ENCODE measurements around the gene CASQ2.
"Not testable (repeated sequence)": the region's sequence is repeated elsewhere in the genome, so short reads cannot be mapped to it uniquely, and the experiment has no call there.

Gene CASQ2

GRCh38 chr1:115796897-115797296 lies 28.4 kb upstream of the CASQ2 start:
- H3K27me3 ChIP-seq (ENCODE audit: control insufficient read depth, insufficient read depth, low read length) = no peaks in the 10 kb centered on the region
- H3K36me3 ChIP-seq (ENCODE audit: control insufficient read depth, low read depth, low read length) = no peaks in the 10 kb centered on the region
- H3K9me3 ChIP-seq (ENCODE audit: control insufficient read depth, low read depth, low read length) = no peaks in the 10 kb centered on the region
- H3K4me3 ChIP-seq (ENCODE audit: low read length) = no peak overlapping the region
- H3K27ac ChIP-seq (ENCODE audit: low read length) = no peak overlapping the region
- peaks cover 33% of the 10 kb centered on the region for H3K4me1 ChIP-seq (ENCODE audit: control insufficient read depth, low read depth, low read length)
- no peak overlapping the region for H3K9ac ChIP-seq (ENCODE audit: low read length)

- Histone ChIP-seq H3K9me3 (ENCODE audit: control insufficient read depth, low read depth, low read length) (no peaks in the 10 kb centered on the region), H3K27ac (ENCODE audit: low read length) (no peak overlapping the region), H3K9ac (ENCODE audit: low read length) (no peak overlapping the region), H3K27me3 (ENCODE audit: control insufficient read depth, insufficient read depth, low read length) (no peaks in the 10 kb centered on the region), H3K36me3 (ENCODE audit: control insufficient read depth, low read depth, low read length) (no peaks in the 10 kb centered on the region), H3K4me3 (ENCODE audit: low read length) (no peak overlapping the region), H3K4me1 (ENCODE audit: control insufficient read depth, low read depth, low read length) (peaks cover 33% of the 10 kb centered on the region)
These were observed 27.5 kb upstream of the CASQ2 start for GRCh38 chr1:115796036-115796435.

DNA sequence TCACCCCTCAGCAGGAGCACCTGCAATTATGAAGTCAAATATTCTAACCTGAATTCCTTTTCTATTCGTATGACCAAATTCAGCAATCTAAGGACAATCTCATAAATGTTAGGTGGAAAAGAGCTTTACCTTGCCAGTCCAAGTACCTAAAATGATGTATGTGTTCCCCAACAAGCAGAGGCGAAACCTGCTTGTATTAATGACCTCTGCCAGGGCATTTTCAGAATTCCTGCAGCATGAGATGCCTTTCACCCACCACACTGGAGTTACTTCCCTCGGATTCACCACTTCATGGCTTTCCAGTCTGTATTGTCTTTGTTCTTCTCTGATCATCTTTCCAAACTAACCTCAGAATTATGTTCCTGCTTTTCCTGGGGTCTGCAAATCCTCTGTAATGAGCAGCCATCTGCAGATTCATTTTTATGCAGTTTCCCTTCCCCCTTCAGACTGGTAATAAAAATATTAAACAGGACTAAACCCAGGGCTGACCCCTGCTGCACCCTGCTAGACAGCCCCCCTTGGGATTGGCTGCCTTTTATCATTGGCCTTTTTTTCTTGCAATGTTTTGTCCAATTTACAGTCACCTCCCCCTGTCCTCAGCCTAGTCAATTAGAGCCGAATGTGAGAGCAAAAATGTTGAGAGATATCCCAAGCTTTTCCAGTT lies 26.6 kb upstream of the CASQ2 start:
- Histone ChIP-seq H3K9ac (ENCODE audit: low read length) (no peak overlapping the region), H3K4me3 (ENCODE audit: low read length) (no peak overlapping the region), H3K36me3 (ENCODE audit: control insufficient read depth, low read depth, low read length) (no peaks in the 10 kb centered on the region), H3K9me3 (ENCODE audit: control insufficient read depth, low read depth, low read length) (no peaks in the 10 kb centered on the region), H3K27me3 (ENCODE audit: control insufficient read depth, insufficient read depth, low read length) (no peaks in the 10 kb centered on the region), H3K27ac (ENCODE audit: low read length) (no peak overlapping the region), H3K4me1 (ENCODE audit: control insufficient read depth, low read depth, low read length) (peaks cover 33% of the 10 kb centered on the region)

GRCh38 chr1:115793162-115793561 lies 24.6 kb upstream of the CASQ2 start:
- Histone ChIP-seq H3K27me3 (ENCODE audit: control insufficient read depth, insufficient read depth, low read length) (no peaks in the 10 kb centered on the region), H3K4me1 (ENCODE audit: control insufficient read depth, low read depth, low read length) (peaks cover 33% of the 10 kb centered on the region), H3K4me3 (ENCODE audit: low read length) (no peak overlapping the region), H3K36me3 (ENCODE audit: control insufficient read depth, low read depth, low read length) (no peaks in the 10 kb centered on the region), H3K9me3 (ENCODE audit: control insufficient read depth, low read depth, low read length) (peaks cover 2% of the 10 kb centered on the region), H3K27ac (ENCODE audit: low read length) (no peak overlapping the region), H3K9ac (ENCODE audit: low read length) (no peak overlapping the region)

DNA sequence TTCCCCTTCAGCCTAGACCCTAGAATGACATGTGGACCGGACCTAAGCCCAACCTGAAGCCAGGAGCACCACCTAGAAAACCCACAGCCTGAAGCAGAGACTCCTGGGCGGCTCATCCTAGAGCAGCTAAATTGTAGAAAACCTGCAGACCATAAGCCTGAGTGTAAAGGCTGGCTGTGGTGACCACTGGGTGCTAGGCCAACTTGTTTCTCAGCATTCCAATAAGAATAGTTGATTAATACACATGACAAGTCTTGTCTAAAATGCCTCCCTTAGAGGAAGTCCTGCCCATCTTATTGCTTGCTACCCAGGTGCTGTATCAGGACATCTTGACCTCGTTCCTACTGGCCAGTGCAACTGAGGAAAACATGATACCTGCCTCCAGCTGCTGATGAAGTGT lies 23.3 kb upstream of the CASQ2 start:
- Histone ChIP-seq H3K9ac (ENCODE audit: low read length) (no peak overlapping the region), H3K4me3 (ENCODE audit: low read length) (no peak overlapping the region), H3K9me3 (ENCODE audit: control insufficient read depth, low read depth, low read length) (peaks cover 3% of the 10 kb centered on the region), H3K4me1 (ENCODE audit: control insufficient read depth, low read depth, low read length) (peaks cover 24% of the 10 kb centered on the region), H3K27me3 (ENCODE audit: control insufficient read depth, insufficient read depth, low read length) (no peaks in the 10 kb centered on the region), H3K27ac (ENCODE audit: low read length) (no peak overlapping the region), H3K36me3 (ENCODE audit: control insufficient read depth, low read depth, low read length) (no peaks in the 10 kb centered on the region)

GRCh38 chr1:115790846-115791245 lies 22.3 kb upstream of the CASQ2 start:
- Histone ChIP-seq H3K27me3 (ENCODE audit: control insufficient read depth, insufficient read depth, low read length) (no peaks in the 10 kb centered on the region), H3K36me3 (ENCODE audit: control insufficient read depth, low read depth, low read length) (no peaks in the 10 kb centered on the region), H3K4me3 (ENCODE audit: low read length) (no peak overlapping the region), H3K27ac (ENCODE audit: low read length) (no peak overlapping the region), H3K4me1 (ENCODE audit: control insufficient read depth, low read depth, low read length) (peaks cover 15% of the 10 kb centered on the region), H3K9ac (ENCODE audit: low read length) (no peak overlapping the region), H3K9me3 (ENCODE audit: control insufficient read depth, low read depth, low read length) (peaks cover 3% of the 10 kb centered on the region)

GRCh38 chr1:115790356-115790755 lies 21.8 kb upstream of the CASQ2 start:
- Histone ChIP-seq H3K4me3 (ENCODE audit: low read length) (no peak overlapping the region), H3K4me1 (ENCODE audit: control insufficient read depth, low read depth, low read length) (peaks cover 10% of the 10 kb centered on the region), H3K9me3 (ENCODE audit: control insufficient read depth, low read depth, low read length) (peaks cover 3% of the 10 kb centered on the region), H3K27ac (ENCODE audit: low read length) (no peak overlapping the region), H3K9ac (ENCODE audit: low read length) (no peak overlapping the region), H3K36me3 (ENCODE audit: control insufficient read depth, low read depth, low read length) (no peaks in the 10 kb centered on the region), H3K27me3 (ENCODE audit: control insufficient read depth, insufficient read depth, low read length) (no peaks in the 10 kb centered on the region)

DNA sequence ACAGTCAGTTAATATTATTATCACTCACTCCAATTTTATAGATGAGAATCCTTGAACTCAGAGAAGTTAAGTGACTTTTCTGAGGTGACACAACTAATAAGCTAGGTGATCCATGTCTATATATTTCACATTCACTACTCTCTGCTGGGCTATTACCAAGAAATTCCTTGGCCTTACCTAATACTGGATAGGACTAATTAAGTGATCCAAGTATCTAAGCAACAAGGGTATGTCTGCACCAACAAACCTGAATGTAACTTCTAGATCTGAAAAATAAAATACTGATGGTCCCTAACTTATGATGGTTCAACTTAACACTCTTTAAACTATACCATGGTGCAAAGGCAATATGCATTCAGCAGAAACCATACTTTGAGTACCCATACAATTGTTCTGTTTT lies 14.8 kb upstream of the CASQ2 start:
- Histone ChIP-seq H3K9ac (ENCODE audit: low read length) (no peak overlapping the region), H3K9me3 (ENCODE audit: control insufficient read depth, low read depth, low read length) (peaks cover 2% of the 10 kb centered on the region), H3K4me3 (ENCODE audit: low read length) (no peak overlapping the region), H3K27me3 (ENCODE audit: control insufficient read depth, insufficient read depth, low read length) (no peaks in the 10 kb centered on the region), H3K36me3 (ENCODE audit: control insufficient read depth, low read depth, low read length) (no peaks in the 10 kb centered on the region), H3K4me1 (ENCODE audit: control insufficient read depth, low read depth, low read length) (no peaks in the 10 kb centered on the region), H3K27ac (ENCODE audit: low read length) (no peak overlapping the region)

- Histone ChIP-seq H3K4me1 (ENCODE audit: control insufficient read depth, low read depth, low read length) (no peaks in the 10 kb centered on the region), H3K36me3 (ENCODE audit: control insufficient read depth, low read depth, low read length) (no peaks in the 10 kb centered on the region), H3K27ac (ENCODE audit: low read length) (no peak overlapping the region), H3K9me3 (ENCODE audit: control insufficient read depth, low read depth, low read length) (no peaks in the 10 kb centered on the region), H3K9ac (ENCODE audit: low read length) (no peak overlapping the region), H3K27me3 (ENCODE audit: control insufficient read depth, insufficient read depth, low read length) (no peaks in the 10 kb centered on the region), H3K4me3 (ENCODE audit: low read length) (no peak overlapping the region)
These were observed 14.2 kb upstream of the CASQ2 start for GRCh38 chr1:115782571-115783281.

GRCh38 chr1:115781851-115782250 lies 13.3 kb upstream of the CASQ2 start:
- no peaks in the 10 kb centered on the region for H3K27me3 ChIP-seq (ENCODE audit: control insufficient read depth, insufficient read depth, low read length)
- H3K9me3 ChIP-seq (ENCODE audit: control insufficient read depth, low read depth, low read length) = no peaks in the 10 kb centered on the region
- no peaks in the 10 kb centered on the region for H3K4me1 ChIP-seq (ENCODE audit: control insufficient read depth, low read depth, low read length)
- no peaks in the 10 kb centered on the region for H3K36me3 ChIP-seq (ENCODE audit: control insufficient read depth, low read depth, low read length)
- no peak overlapping the region for H3K9ac ChIP-seq (ENCODE audit: low read length)
- no peak overlapping the region for H3K27ac ChIP-seq (ENCODE audit: low read length)
- no peak overlapping the region for H3K4me3 ChIP-seq (ENCODE audit: low read length)

GRCh38 chr1:115781343-115781742 lies 12.8 kb upstream of the CASQ2 start:
- no peaks in the 10 kb centered on the region for H3K9me3 ChIP-seq (ENCODE audit: control insufficient read depth, low read depth, low read length)
- H3K4me1 ChIP-seq (ENCODE audit: control insufficient read depth, low read depth, low read length) = no peaks in the 10 kb centered on the region
- no peaks in the 10 kb centered on the region for H3K27me3 ChIP-seq (ENCODE audit: control insufficient read depth, insufficient read depth, low read length)
- H3K9ac ChIP-seq (ENCODE audit: low read length) = no peak overlapping the region
- H3K27ac ChIP-seq (ENCODE audit: low read length) = no peak overlapping the region
- H3K36me3 ChIP-seq (ENCODE audit: control insufficient read depth, low read depth, low read length) = no peaks in the 10 kb centered on the region
- H3K4me3 ChIP-seq (ENCODE audit: low read length) = no peak overlapping the region

- H3K9ac ChIP-seq (ENCODE audit: low read length); H3K27me3 ChIP-seq (ENCODE audit: control insufficient read depth, insufficient read depth, low read length); H3K27ac ChIP-seq (ENCODE audit: low read length); H3K4me3 ChIP-seq (ENCODE audit: low read length); H3K9me3 ChIP-seq (ENCODE audit: control insufficient read depth, low read depth, low read length); H3K4me1 ChIP-seq (ENCODE audit: control insufficient read depth, low read depth, low read length); H3K36me3 ChIP-seq (ENCODE audit: control insufficient read depth, low read depth, low read length): not testable (repeated sequence)
These were observed 12.1 kb upstream of the CASQ2 start for GRCh38 chr1:115780655-115781054.
